PFSK-1 (cell line): Measurements from ENCODE around the gene DNAL1.

Experiments
- FOXP2 ChIP-seq: optimal IDR thresholded peaks from 2 replicates; pipeline ENCODE3; 2011; ENCODE audit warnings: borderline replicate concordance, control low read depth, inconsistent platforms; ENCODE audit not compliant: insufficient read depth; ENCODE audit errors: extremely low read length, extremely low read depth
- POLR2AphosphoS5 ChIP-seq: IDR thresholded peaks from 2 replicates; pipeline ENCODE4 v1.6.1; 2012; ENCODE audit warnings: low read depth, mild to moderate bottlenecking, control low read depth, low read length, moderate library complexity
- REST ChIP-seq, 2 experiments: IDR thresholded peaks; 2 replicates each; pipeline versions ENCODE4 v1.6.1 to v1.8.0; 2011 to 2012; ENCODE audit warnings: low read depth in 2 of 2, low read length in 2 of 2, control low read depth in 1 of 2, inconsistent platforms in 1 of 2, mild to moderate bottlenecking in 1 of 2, moderate library complexity in 1 of 2; ENCODE audit not compliant: insufficient read depth in 1 of 2
- SIN3A ChIP-seq: IDR thresholded peaks from 2 replicates; pipeline ENCODE4 v1.6.1; 2012; ENCODE audit warnings: mild to moderate bottlenecking, low read length, moderate library complexity, borderline replicate concordance; ENCODE audit not compliant: insufficient read depth
- TAF1 ChIP-seq: IDR thresholded peaks from 2 replicates; pipeline ENCODE4 v1.6.1; 2012; ENCODE audit warnings: low read length, control low read depth, borderline replicate concordance; ENCODE audit not compliant: insufficient read depth

The DNAL1 gene

DNA sequence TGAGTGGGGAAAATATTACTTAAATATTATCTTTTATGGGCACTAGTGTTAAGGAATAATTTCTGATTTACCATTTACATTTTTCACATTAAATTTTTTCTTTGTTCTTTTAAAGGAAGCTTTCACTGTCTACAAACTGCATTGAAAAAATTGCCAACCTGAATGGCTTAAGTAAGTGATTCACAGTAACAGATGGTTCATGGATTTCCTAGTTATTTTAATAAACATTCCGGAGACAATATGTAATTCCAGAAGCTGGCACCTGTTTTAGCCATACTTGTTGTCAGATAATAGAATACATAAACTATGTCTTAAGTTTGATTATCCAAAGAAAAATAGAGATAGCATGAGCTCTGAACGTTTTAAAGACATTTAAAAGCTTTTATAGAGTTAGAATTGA, 17.1 kb downstream of the DNAL1 start:
- TF ChIP-seq FOXP2 (no peak), SIN3A (no peak), REST (IDR thresholded peaks at IDR 0.05; ENCODE audit: insufficient read depth in 1 of 2, low read depth in 2 of 2, low read length in 2 of 2) (no peak), POLR2AphosphoS5 (no peak), TAF1 (no peak)

DNA sequence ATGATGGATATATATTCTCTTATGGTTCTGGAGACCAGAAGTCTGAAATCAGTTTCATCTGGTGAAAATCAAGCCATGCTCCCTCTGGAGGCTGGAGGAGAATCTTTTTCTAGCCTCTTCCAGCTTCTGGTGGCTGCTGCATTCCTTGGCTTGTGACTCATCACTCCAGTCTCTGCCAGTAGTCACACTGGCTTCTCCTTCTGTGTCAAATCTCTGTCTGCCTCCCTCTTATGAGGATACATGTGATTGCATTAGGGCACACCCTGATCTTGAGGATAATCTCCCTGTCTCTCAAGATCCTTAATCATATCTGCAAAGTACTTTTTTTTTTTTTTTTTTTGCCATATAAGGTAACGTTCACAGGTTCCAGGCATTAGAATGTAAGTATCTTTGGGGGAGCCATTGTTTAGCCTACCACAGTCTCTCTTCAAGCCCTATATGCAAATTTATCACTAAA, 17.7 kb downstream of the DNAL1 start:
- no peak for TF ChIP-seq FOXP2
- no peak for TF ChIP-seq REST (IDR thresholded peaks at IDR 0.05; ENCODE audit: insufficient read depth in 1 of 2, low read depth in 2 of 2, low read length in 2 of 2)
- no peak for TF ChIP-seq POLR2AphosphoS5

- TF ChIP-seq FOXP2: no peak
- TF ChIP-seq REST (IDR thresholded peaks at IDR 0.05; ENCODE audit: insufficient read depth in 1 of 2, low read depth in 2 of 2, low read length in 2 of 2): no peak
- TF ChIP-seq POLR2AphosphoS5: no peak
- no peak for TF ChIP-seq TAF1
- TF ChIP-seq SIN3A: no peak
Observed at GRCh38 chr14:73663548-73664212, 18.9 kb downstream of the DNAL1 start.

GRCh38 chr14:73665130-73665529, 20.3 kb downstream of the DNAL1 start:
- no peak for TF ChIP-seq FOXP2
- TF ChIP-seq TAF1: no peak
- no peak for TF ChIP-seq SIN3A
- TF ChIP-seq REST (IDR thresholded peaks at IDR 0.05; ENCODE audit: insufficient read depth in 1 of 2, low read depth in 2 of 2, low read length in 2 of 2): no peak
- TF ChIP-seq POLR2AphosphoS5: no peak

GRCh38 chr14:73666583-73666982, 21.8 kb downstream of the DNAL1 start:
- TF ChIP-seq SIN3A: no peak
- no peak for TF ChIP-seq REST (IDR thresholded peaks at IDR 0.05; ENCODE audit: insufficient read depth in 1 of 2, low read depth in 2 of 2, low read length in 2 of 2)
- TF ChIP-seq POLR2AphosphoS5: no peak
- TF ChIP-seq TAF1: no peak
- no peak for TF ChIP-seq FOXP2
